Measurements from ENCODE around the gene POLR3A. TPM values are rescaled to one million over a fixed set of nuclear protein-coding genes. Genes with fewer than 3 reads are reported as not detected.
A peak's percentile ranks its signal among the peaks of the same experiment; 100 is the strongest.

Gene POLR3A
- total RNA-seq, 1 donor from 2014 or later: 27.8 TPM

GRCh38 chr10:78063236-78063635, 33.9 kb upstream of the POLR3A start:
- Mint-ChIP-seq H3K4me3 (no peak overlapping the region), H3K4me1 (peaks cover 13% of the 10 kb centered on the region), H3K27ac (no peak overlapping the region), H3K27me3 (peaks cover 2% of the 10 kb centered on the region), H3K9me3 (no peaks in the 10 kb centered on the region), H3K36me3 (ENCODE audit: low read depth) (no peaks in the 10 kb centered on the region)
- intact Hi-C loops (cut with micrococcal nuclease): no loop called here
- DNase-seq: no peak

DNA sequence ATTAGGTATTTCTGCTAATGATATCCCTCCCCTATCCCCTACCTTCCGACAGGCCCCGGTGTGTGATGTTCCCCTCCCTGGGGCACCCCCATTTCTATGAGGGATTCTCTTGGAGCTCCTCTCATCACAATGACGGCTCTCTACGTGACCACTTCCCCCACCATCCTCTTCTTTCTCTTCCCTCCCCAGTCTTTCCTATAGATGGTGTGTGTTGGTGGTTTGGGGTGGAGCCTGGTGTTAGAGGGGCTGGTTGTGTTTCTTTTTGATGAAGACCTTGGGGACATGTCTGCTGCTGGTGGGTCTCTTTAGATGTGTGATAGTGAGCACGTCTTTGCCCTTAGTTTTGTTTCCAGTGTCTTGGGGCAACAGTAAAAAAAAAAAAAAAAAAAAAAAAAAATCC, 33.0 kb upstream of the POLR3A start:
- intact Hi-C loops (cut with micrococcal nuclease): no loop called here
- Mint-ChIP-seq H3K27ac (no peak overlapping the region), H3K9me3 (no peaks in the 10 kb centered on the region), H3K36me3 (ENCODE audit: low read depth) (no peaks in the 10 kb centered on the region), H3K27me3 (peaks cover 2% of the 10 kb centered on the region), H3K4me1 (peaks cover 15% of the 10 kb centered on the region), H3K4me3 (no peak overlapping the region)
- no peak for DNase-seq

GRCh38 chr10:78059906-78060702, 30.8 kb upstream of the POLR3A start:
- no peak overlapping the region for H3K27ac Mint-ChIP-seq

DNA sequence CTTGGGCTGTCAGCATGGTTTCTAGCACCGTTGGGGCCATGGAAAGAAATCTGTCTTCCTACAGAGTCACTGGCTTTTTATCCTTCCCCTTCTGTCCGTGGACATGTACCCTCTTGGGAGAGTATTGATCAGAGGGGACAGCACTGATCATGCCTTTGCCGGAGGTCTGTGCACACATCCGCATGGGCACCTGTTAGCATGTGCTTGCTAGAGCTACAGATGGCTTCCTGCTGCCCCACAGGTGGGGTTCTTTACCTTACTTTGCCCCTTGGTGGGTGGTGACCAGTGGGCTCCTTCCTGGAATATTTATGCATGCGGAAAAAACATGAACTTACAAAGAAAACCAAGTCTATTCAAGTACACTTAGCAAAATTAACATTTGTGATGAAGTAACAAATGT, 29.2 kb upstream of the POLR3A start:
- Mint-ChIP-seq H3K4me1 (peaks cover 10% of the 10 kb centered on the region), H3K9me3 (no peaks in the 10 kb centered on the region), H3K27ac (no peak overlapping the region), H3K27me3 (peaks cover under 1% of the 10 kb centered on the region), H3K4me3 (no peak overlapping the region), H3K36me3 (ENCODE audit: low read depth) (no peaks in the 10 kb centered on the region)
- intact Hi-C loops (cut with micrococcal nuclease): no loop called here
- no peak for DNase-seq

More at GRCh38 chr10:78059906-78060702, 30.8 kb upstream of the POLR3A start:
- Mint-ChIP-seq H3K36me3 (ENCODE audit: low read depth) (no peaks in the 10 kb centered on the region), H3K4me3 (no peak overlapping the region), H3K27me3 (peaks cover 2% of the 10 kb centered on the region), H3K4me1 (peaks cover 10% of the 10 kb centered on the region), H3K9me3 (no peaks in the 10 kb centered on the region)
- intact Hi-C loops (cut with micrococcal nuclease): no loop called here
- no peak for DNase-seq

DNA sequence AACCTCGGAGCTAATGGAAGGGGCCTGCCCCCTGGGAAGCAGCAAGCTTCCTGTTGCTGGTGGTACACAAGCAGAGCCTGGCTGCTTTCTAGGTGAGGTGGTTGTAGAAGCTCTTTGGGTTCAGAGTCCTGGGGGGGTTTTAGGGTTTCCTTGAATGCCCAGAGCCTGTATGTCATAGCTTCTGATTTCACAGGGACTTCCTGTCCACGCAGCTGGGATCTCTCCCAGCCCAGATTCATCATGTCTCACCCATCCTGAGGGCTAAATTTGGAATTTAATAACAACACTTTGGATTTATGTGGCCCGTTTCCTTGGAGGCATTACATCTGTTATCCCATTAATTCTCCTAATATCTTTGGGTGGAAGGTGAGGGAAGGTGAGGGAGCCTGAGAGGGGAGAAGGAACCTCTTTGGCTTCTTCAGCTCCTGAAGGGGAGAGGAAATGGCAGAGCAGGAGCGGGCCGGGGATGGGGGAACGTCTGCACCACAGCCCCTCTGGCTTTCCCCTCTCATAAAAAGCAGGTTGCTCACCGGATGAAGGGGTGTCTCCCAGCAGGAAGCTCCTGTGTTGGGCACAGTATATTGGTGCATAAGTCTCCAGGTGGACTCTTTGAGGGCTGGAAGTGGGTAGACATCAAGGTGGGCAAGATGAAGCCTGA, 24.0 kb upstream of the POLR3A start:
- Mint-ChIP-seq H3K36me3 (ENCODE audit: low read depth) (no peaks in the 10 kb centered on the region), H3K9me3 (no peaks in the 10 kb centered on the region), H3K4me1 (peaks cover 3% of the 10 kb centered on the region), H3K27ac (no peak overlapping the region), H3K27me3 (no peaks in the 10 kb centered on the region), H3K4me3 (no peak overlapping the region)
- intact Hi-C loops (cut with micrococcal nuclease): no loop called here
- no peak for DNase-seq

DNA sequence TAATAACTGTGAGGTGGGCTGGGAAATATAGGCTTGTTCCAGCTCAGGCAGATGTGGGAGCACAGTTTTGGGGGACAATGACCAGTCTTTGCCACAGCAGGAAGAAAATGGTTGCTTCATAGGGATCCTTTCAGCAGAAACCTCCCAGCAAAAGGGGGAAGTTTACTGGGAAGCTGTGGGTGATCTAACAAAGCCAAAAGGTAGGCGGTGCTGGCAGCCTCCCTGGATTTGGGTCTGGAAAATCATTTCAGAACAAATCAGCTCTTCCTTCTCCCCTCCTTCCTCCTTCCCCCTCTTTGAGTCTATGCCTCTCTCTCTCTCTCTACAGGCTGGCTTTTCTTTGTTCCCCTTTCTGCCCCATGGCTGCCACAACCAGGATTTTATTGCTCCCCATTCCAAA, 20.5 kb upstream of the POLR3A start:
- Mint-ChIP-seq H3K4me3 (no peak overlapping the region), H3K4me1 (peaks cover 10% of the 10 kb centered on the region), H3K27me3 (no peaks in the 10 kb centered on the region), H3K36me3 (ENCODE audit: low read depth) (no peaks in the 10 kb centered on the region), H3K27ac (no peak overlapping the region), H3K9me3 (no peaks in the 10 kb centered on the region)
- intact Hi-C loops (cut with micrococcal nuclease): loop anchor here (5.0 to 10.0 kb wide), 3 partner anchors 252 to 1017 kb away; partner anchors contain the start of gene ZMIZ1
- DNase-seq: no peak

DNA sequence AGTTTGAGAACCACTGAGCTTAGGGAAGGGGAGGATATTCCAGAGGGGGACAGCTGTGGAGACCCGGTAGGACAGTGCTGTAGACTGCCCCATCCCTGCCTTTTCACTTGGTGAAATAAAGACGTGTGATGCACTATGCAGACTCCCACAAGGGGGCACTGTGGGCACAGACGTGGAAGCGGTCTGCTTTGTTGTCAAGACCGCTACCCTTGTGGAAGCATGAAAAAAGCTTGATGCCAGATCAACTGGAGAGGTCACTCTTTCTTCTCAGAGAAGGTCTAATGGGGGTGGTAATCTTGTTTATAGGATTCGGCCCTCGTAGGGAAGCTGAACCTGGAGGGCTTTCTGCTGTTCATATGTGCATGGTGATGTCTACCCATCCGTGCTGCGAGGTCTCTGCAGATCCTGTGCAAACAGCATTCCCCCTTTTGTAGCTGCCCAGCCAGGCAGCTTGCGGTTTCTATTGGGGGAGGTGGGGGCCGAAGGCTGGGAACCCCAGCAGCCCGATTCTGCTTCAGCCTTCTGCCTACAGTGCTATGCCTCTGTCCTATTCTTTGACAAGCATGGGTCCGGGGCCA, 18.1 kb upstream of the POLR3A start:
- DNase-seq: peak; percentile 95
- Mint-ChIP-seq H3K27ac (no peak overlapping the region), H3K27me3 (no peaks in the 10 kb centered on the region), H3K9me3 (no peaks in the 10 kb centered on the region), H3K4me1 (peaks cover 21% of the 10 kb centered on the region), H3K4me3 (no peak overlapping the region), H3K36me3 (ENCODE audit: low read depth) (peaks cover 7% of the 10 kb centered on the region)
- intact Hi-C loops (cut with micrococcal nuclease): loop anchor here (1.0 to 10.0 kb wide), 4 partner anchors 255 to 1148 kb away; partner anchors contain the start of gene ZMIZ1

- Mint-ChIP-seq H3K27ac (no peak overlapping the region), H3K9me3 (no peaks in the 10 kb centered on the region), H3K36me3 (ENCODE audit: low read depth) (peaks cover 12% of the 10 kb centered on the region), H3K4me3 (no peak overlapping the region), H3K4me1 (peaks cover 23% of the 10 kb centered on the region), H3K27me3 (no peaks in the 10 kb centered on the region)
- DNase-seq: no peak
- intact Hi-C loops (cut with micrococcal nuclease): loop anchor here (1.0 to 10.0 kb wide), 4 partner anchors 256 to 1149 kb away; partner anchors contain the start of gene ZMIZ1
Measured at GRCh38 chr10:78046711-78047269, 17.5 kb upstream of the POLR3A start.

GRCh38 chr10:78045856-78046255, 16.5 kb upstream of the POLR3A start:
- H3K4me3 Mint-ChIP-seq: no peak overlapping the region
- no peaks in the 10 kb centered on the region for H3K27me3 Mint-ChIP-seq
- no peaks in the 10 kb centered on the region for H3K9me3 Mint-ChIP-seq

DNA sequence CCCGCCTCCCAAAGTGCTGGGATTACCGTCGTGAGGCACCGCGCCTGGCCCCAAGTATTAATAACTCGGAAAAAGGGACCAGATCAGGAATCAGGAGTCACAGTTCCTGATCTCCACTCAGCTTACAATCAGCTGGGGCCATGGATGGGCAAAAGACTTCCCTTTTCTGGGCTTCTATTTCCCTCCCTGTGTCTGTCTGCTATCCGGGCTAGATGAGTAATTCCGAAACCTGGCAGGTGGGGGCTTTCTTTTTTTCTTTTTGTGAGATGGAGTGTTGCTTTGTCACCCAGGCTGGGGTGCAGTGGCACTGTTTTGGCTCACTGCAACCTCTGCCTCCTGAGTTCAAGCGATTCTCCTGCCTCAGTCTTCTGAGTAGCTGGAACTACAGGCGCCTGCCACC, 15.9 kb upstream of the POLR3A start:
- Mint-ChIP-seq H3K9me3 (no peaks in the 10 kb centered on the region), H3K4me1 (peaks cover 34% of the 10 kb centered on the region), H3K27ac (no peak overlapping the region), H3K36me3 (ENCODE audit: low read depth) (peaks cover 26% of the 10 kb centered on the region), H3K27me3 (no peaks in the 10 kb centered on the region), H3K4me3 (no peak overlapping the region)
- DNase-seq: peak; percentile 72
- intact Hi-C loops (cut with micrococcal nuclease): loop anchor here (5.0 to 10.0 kb wide), 3 partner anchors 257 to 1022 kb away; partner anchors contain the start of gene ZMIZ1

More at GRCh38 chr10:78045856-78046255, 16.5 kb upstream of the POLR3A start:
- peaks cover 21% of the 10 kb centered on the region for H3K36me3 Mint-ChIP-seq (ENCODE audit: low read depth)
- no peak for DNase-seq
- no peak overlapping the region for H3K27ac Mint-ChIP-seq
- peaks cover 32% of the 10 kb centered on the region for H3K4me1 Mint-ChIP-seq
- intact Hi-C loops (cut with micrococcal nuclease): loop anchor here (5.0 to 10.0 kb wide), 3 partner anchors 256 to 1021 kb away; partner anchors contain the start of gene ZMIZ1

DNA sequence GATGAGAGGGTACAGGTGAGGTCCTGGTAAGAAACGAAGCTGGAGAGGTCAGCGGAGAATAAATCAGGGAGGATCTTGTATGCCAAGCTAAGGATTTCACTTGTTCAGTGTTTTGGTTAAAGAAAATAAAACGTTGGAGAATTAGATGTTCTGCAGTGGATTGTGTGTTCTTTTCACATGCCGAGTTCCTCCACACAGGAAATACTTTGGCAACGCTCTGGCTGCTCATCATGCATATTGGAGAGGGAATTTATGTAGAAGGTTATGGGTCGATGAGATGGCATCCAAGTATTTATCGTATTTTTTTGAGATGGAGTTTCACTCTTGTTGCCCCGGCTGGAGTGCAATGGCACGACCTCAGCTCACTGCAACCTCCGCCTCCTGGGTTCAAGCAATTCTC, 15.4 kb upstream of the POLR3A start:
- no peak overlapping the region for H3K27ac Mint-ChIP-seq
- H3K4me3 Mint-ChIP-seq: no peak overlapping the region
- no peaks in the 10 kb centered on the region for H3K27me3 Mint-ChIP-seq
- no peaks in the 10 kb centered on the region for H3K9me3 Mint-ChIP-seq
- DNase-seq: no peak
- peaks cover 37% of the 10 kb centered on the region for H3K4me1 Mint-ChIP-seq
- intact Hi-C loops (cut with micrococcal nuclease): loop anchor here (5.0 to 10.0 kb wide), 3 partner anchors 258 to 1023 kb away; partner anchors contain the start of gene ZMIZ1
- peaks cover 30% of the 10 kb centered on the region for H3K36me3 Mint-ChIP-seq (ENCODE audit: low read depth)

GRCh38 chr10:78044179-78044578, 14.9 kb upstream of the POLR3A start:
- Mint-ChIP-seq H3K36me3 (ENCODE audit: low read depth) (peaks cover 35% of the 10 kb centered on the region), H3K4me3 (no peak overlapping the region), H3K27ac (peak overlapping the region; percentile 11), H3K4me1 (peaks cover 41% of the 10 kb centered on the region), H3K27me3 (no peaks in the 10 kb centered on the region), H3K9me3 (no peaks in the 10 kb centered on the region)
- DNase-seq: no peak
- intact Hi-C loops (cut with micrococcal nuclease): loop anchor here (10.0 kb wide), 1 partner anchor 531 kb away; no protein-coding TSS in a partner anchor

GRCh38 chr10:78042752-78043104, 13.4 kb upstream of the POLR3A start:
- H3K27me3 Mint-ChIP-seq: no peaks in the 10 kb centered on the region
- intact Hi-C loops (cut with micrococcal nuclease): loop anchor here (10.0 kb wide), 1 partner anchor 532 kb away; no protein-coding TSS in a partner anchor
- H3K27ac Mint-ChIP-seq: peak overlapping the region; percentile 0
- H3K4me1 Mint-ChIP-seq: peaks cover 50% of the 10 kb centered on the region
- no peak for DNase-seq
- H3K4me3 Mint-ChIP-seq: no peak overlapping the region
- H3K9me3 Mint-ChIP-seq: no peaks in the 10 kb centered on the region
- H3K36me3 Mint-ChIP-seq (ENCODE audit: low read depth): peaks cover 49% of the 10 kb centered on the region

Measured in activated CD4-positive, alpha-beta T cell treated with anti-CD3 and anti-CD28 coated beads, Interleukin-2, amount 10 ng/mL, durations not matched to agents 24 days and 14 days (primary cell).